Measurements from ENCODE around the gene SMARCAL1.
"Not testable (repeated sequence)": the region's sequence is repeated elsewhere in the genome, so short reads cannot be mapped to it uniquely, and the experiment has no call there.

Gene SMARCAL1

DNA sequence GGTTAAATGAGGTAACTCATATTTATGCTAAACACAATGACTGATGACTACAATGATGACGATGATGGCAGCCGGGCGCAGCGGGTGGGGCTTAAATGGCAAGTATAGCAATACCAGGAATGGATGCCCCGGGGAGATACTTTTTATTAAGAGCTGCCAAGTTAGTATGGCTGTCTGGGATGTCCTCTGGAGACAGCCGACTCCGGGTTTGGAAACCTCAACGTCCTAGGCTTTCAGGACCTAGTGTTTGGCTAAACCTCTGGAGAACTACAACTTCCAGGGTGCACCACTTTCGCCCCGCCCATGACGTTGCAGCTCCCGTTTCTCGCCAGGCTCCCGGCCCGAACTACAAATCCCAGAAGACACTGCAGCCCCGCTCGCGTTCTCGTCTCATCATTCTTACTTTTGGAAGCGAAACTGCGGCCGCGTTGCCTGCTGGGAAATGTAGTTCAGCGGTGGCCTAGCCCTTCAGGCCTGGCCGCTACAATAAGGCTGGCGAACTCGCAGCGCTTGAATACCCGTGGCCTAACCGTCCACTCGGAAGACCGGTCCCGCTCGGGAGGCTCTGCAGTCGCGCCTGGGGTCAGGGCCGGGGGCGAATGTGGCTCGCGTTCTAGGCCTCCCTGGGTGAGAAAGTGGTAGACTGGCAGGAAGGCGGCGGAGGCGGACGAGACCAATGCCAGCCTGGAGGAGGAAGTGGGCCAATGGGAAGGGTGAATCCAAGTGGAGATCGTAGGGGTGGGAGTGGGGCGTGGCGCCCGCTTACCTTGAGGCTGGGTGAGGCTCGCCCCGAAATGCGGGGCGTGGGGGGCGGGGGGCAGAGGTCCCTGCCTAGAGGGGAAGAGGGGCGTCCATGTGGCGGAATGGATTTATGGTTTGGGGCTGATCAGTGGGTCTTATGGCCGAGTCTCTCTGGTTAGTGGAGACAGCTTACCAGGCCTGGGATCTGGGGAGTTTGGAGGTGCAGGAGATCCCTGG, at the start of gene SMARCAL1:
TSS of gene SMARCAL1 (plus strand) at position 463 of the 978 bp plus-strand sequence. CDS start 2,221 bp downstream, outside the sequence.
- DNase-seq (ENCODE audit: low spot score), result peak; percentile 71

DNA sequence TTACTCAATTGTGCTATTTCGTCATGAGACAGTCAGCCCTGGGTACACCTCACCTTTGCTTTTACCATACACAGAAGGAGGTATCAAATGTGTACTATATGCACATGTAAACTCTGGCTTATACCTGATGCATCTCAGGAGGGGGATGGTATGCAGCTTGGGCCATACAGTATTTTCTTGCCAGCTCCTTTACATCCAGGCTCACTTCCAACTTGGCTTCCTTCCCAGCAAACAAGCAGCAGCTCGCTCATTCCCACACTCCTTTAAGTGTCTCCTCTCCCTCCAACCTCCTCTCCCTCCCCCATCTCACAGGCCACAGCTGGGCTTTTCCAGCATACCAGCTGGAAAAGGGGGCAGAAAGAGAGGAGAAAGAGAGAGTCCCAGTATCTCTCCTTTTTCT, 49.6 kb upstream of the SMARCAL1 start:
- DNase-seq (ENCODE audit: low spot score), result no peak

DNA sequence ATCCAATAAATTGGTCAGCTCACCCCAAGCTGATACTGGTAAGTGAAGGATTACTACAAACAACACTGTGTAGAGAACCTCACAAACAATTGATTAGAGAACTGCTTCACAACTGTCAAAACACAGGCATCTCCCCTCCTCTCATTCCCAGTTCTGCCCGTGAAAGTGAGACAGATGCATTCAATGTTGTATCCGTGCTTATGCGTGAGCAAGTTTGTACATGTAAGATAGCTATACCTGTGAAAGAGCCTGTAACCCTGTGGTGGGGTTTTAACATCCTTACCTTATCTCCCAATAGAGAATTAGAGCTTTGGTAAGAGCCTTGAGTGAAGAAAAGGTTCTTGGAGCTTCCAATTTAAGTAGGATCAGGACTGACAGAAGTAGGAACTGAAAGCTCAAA, 49.1 kb upstream of the SMARCAL1 start:
- no peak for DNase-seq (ENCODE audit: low spot score)

DNA sequence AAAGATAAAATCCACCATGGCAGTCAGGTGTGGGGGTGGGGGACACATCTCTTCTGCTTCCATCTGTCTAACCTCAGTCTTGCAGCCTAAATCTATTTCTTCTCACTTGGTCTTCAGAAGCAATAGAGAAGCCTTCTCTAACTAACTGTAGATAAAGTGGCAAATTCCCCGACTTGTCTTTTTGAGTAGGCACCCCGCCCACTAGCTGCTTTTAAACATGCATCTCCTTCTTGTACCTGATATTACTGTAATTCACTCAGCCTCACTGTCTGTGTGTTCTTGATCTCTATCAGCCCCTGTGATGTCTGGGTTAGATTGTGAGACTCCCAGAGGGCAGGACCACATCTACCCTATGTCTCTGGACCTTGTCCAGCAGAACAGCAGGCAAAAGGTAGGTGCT, 46.8 kb upstream of the SMARCAL1 start:
- DNase-seq (ENCODE audit: low spot score), result no peak

DNA sequence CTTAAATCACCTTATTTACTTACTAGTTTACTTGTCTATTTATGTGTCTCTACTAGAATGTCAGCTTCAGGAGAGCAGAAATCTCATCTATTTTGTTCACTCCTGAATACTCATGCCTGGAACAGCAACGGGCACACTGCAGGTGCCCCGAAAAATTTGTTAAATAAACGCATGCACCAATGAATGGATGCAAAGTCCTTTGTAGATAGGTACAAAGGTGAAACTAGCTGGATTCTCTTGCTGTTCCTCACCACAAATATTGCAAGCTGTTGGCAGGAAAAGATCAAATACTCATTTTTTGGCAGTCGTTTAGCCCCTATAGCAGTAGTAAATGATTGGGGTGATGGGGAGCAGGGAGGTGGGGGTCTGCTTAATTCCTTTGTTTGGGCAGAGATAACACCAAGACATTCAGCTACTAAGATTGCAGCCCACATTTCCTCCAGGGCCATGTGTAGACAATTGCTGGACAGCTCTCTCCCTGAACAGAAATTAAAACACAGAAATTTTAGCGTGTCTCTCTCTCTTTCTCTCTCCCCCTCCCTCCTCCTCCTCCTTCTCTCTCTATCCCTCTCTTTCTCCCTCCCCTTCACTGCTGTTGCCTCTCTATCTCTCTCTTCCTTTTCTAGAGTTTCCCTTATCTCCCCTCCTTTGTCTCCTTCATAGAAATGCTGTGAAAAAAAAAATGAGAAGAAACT, 45.4 kb upstream of the SMARCAL1 start:
- DNase-seq (ENCODE audit: low spot score), result no peak

DNA sequence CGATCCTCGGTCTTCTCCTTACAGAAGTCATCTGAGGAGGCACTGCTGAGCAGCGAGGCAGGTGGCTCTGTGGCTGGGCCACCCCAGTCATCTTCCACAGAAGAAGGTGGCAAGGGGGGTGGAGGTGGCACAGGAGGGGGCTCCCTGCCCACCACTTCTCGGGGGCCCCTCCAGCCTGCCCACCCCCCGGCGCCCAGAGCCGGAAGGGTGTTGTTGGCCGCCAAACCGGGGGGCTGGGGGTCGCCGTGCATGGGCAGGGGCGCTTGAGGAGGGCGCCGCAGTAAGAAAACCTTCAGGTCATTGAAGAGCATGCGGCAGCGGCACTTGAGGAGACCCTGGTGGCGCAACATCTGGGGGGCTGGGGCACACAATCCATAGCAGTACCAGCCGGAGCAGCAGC, 42.5 kb upstream of the SMARCAL1 start:
- no peak for DNase-seq (ENCODE audit: low spot score)

DNA sequence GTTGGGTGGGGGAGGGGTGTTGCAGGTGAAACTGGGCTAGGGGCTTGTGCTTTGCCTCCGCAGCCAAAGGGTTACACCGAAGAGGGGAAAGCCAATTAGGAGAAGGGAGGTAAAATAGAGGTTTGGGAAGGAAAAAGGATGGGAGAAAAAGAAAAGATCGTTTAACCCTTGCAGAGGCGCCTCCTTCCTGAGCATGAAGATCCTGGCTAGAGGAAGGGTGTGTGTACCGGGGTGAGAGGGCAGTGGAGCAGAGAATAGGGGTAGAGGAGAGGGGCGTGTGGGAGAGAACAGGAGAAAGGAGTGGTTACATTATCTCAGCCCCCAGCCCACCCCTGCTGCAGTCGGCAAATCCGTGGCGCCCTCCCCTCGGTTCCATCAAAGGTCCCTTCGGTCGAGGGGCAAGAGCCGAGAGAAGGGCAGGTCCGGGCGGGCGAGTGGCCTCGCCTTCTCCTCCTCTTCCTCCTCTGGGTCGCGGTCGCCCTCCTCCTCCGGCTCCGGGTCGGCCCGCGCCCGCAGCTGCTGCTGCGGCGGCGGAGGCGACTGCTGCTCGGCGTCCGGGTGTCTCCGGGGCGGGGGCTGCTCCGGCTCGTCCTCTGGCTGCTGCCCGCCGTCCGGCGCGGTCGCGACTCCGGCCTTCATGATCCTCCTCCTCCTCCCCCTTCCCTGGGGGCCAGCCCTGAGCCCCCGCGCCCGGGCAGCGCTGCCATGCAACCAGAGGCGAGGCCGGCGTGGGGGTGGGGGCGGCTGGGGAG, 41.1 kb upstream of the SMARCAL1 start:
- no peak for DNase-seq (ENCODE audit: low spot score)

DNA sequence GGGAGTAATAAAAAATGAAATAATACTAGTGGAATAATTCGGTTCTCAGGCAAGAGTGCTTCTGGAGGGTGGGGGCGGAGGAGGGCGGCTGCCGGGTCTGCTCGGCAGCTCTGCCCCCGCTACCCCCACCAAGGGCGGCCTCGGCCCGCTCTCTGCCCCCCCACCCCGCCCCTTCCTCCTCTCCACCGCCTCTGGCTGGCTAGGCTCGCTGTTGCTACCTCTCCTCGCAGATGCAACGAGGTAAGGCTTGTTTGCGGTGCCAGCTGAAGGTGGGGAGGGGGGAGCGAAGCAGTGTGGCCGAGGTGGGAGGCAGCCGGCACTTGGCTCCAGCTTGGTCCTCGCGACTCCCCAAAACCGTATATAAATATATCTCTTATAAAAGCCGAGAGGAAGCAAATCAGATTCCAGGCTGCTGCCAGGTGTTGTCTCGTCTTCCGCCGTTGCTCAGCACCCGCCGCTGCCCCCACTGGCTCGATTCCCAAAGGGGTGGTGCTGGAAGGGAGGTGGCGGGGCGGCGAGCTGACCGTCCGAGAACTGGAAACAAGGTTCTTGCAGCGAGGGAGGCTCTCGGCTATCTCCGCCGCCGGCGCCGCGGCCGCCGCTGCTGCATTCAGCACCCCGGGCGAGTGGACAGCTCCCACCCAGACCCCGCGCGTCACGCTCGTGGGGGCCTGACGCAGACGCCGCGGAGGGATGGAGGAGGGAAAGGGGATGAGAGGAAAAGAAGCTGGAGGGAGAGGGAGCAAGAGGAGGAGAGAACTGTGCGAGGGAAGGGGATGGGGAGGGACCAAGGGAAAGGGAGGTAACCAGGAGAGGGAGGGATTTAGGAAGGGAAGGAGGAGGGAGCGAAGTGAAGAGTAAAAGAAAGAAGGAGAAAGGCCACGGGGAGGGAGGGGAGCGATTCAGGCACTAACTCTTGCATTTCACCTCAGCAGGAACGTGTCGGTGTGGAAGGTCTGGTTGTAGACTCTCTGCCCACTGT, 40.3 kb upstream of the SMARCAL1 start, which contains the start of gene MARCHF4:
TSS of gene MARCHF4 (minus strand) at position 763 of the 982 bp plus-strand sequence. CDS start 2,223 bp downstream, outside the sequence.
- DNase-seq (ENCODE audit: low spot score), result peak; percentile 65

DNA sequence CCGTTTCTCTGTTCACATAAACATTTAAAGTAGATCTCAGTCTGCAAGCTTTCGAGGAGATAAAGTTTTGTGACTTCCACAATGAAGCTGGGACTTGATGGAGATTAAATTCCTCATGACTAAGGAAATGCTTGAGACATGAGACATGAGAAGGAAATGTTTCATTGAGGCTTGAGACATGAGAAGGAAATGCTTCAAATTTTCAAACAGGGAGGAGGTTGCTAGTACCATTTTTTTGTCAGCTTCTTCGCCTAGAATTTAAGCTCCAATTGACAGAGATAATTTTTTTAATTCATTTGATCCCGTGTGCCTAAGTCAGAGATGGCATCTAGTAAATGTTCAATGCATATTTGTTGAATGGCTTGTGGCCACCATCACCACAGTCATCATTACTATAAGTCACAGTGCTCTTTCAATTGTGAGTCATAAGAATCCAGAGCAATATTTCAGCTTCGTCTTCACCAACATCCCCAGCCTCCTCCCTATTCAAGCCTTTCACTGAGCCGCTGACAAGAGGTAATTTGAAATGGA, 39.5 kb upstream of the SMARCAL1 start:
- no peak for DNase-seq (ENCODE audit: low spot score)

DNA sequence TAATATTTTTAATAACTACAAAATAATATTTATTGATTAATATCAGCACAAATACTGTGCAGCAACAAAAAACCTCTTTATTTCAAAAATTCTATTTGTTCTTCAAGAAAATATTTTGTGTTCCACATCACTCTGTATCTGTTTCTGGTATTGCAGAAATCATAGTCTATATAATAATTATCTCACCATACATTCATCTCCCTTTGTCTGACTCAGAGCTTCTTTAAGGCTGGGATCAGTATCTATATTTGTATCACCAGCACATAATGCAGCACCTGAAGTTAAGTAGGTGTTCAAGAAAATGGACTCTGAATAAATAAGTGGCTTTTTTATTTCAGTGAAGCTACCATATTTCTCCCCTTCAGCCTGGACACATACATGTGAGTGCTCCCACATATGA, 38.4 kb upstream of the SMARCAL1 start:
- DNase-seq (ENCODE audit: low spot score), result no peak

DNA sequence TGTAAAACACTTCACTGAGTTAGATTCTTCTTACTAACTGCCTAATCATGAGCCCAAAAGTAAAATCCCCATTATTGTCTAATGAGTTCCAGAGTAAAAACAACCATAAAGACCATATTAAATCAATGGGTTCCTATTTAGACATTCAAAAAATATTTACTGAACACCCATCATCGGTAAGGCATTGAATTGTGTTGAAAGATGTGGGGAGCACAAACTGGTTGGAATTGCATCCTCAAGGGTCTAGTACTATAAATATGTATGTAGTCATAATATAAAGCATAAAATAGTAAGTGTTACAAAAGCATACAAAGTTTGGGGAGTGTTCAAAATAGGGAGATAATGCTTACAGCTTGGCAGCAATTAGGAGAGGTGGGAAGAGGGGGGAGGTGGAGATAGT, 37.0 kb upstream of the SMARCAL1 start:
- DNase-seq (ENCODE audit: low spot score), result no peak

DNA sequence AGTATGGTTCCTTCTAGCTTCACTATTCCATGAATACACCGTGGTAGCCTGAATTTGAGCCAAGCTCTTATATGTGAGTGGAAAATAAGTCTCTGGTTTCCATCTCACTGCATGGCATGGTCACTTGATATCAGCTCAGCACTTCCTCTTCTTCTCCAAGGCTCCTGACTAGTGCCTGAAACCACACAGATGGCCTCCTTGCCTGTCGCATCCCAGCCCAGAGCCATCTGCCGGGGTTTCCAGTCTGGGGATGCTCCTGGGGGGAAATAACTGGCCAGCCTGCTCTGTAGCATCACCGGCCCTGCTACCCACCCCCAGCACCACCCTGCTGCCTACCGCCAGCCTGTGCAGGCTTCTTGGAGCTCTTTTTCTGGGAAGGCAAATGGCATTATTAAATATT, 32.3 kb upstream of the SMARCAL1 start:
- DNase-seq (ENCODE audit: low spot score), result no peak

DNA sequence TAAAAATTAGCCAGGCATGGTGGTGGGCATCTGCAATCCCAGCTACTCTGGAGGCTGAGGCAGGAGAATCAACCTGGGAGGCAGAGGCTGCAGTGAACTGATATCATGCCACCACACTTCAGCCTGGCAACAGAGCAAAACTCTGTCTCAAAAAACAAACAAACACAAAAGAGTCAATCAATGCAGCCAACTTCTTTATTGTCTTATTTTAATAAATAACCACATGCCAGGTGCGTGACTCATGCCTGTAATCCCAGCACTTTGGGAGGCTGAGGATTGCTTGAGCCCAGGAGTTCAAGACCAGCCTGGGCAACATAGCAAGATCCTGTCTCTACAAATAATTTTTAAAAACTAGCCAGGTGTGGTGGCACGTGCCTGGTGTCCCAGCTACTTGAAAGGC, 27.9 kb upstream of the SMARCAL1 start:
- DNase-seq (ENCODE audit: low spot score), result not testable (repeated sequence)

DNA sequence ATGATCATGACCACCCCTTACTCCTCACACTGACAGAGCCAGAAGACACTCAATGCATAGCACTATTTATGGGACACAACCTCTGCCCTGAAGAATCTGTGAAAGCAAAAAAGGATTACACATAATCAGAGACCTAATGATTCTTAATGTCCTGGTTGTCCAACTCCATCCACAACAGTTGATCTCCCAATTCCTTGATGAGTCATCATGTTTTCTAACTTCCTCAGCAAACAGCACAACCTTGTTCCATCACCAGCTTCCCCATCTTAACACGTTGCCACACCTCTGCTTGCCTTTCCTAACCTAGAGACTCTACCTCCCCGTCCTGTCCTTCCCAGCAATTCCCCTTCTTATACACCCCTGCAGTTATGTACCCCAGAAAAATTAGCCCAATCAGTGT, 26.8 kb upstream of the SMARCAL1 start:
- DNase-seq (ENCODE audit: low spot score), result no peak

DNA sequence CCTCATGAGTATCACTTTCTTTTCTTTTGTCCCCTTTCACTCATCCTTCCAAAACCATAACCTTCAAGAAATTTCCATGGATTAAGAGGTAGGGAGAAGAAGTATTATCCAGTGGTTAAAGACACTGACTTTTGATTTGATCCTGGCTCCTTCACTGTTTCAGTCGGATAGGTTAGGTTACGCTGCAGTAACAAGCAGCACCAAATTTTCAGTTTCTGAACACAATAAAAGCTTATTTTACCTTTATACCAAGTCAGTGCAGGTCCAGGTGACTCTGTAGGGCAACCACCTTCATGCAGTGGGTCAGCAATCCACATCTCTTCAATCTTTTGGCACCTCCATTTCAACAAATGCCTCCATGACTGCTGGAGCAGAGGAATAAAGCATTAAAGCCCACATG, 25.0 kb upstream of the SMARCAL1 start:
- no peak for DNase-seq (ENCODE audit: low spot score)

DNA sequence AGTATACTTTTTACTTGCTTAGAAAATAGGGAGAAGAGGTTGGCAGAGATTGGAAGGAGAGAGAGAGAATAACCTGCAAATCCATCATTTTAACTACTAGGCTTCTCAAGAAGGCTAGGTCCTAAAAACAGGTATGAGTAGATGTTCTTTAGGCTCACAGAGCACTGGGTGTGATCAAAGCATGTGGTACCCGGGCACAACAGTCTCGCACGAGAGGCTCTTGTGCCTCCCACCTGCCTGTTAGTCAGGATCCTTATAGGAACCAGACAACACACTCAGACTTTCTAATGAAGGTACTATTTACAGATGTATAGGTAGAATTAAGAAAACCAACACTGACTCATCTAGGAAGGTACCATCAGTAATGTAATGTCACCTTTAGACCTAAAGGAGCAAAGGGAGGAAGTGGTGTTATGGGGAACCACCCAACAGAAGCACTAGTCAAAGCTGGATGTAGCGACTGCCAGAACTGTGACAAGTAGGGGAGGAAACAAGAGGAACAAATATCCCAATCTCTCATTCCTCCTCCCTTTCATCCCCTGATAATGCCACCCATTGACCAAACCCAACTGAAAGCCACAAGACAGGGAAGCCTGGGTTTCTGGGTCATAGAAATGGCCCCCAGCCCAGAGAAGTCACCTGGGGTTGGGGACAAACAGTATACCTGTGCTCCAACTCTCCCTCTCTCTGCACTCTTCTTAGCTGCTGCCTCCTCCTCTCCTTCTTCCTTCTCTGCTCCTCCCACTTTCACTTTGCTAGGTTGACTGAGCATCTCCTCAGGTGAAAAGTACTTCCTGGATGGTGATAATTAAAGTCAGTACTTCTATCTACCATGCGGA, 24.0 kb upstream of the SMARCAL1 start:
- DNase-seq (ENCODE audit: low spot score), result no peak

DNA sequence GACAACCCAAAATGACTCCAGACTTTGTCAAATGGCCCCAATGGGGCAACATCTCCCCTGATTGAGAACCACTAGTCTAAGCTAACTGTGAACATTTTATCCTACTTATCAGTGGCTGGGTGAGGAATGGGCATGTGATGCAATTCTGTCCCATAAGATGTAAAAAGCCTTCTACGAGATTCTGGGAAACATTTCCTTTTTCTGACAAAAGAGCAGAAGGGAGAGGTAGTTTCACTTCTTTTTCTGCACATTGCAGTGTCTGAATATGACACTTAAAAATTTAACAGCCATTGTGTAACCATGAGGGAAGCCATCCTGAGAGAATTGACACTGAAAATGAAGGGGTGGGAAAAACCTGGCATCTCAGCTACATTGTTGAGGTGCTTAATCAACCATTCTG, 22.7 kb upstream of the SMARCAL1 start:
- DNase-seq (ENCODE audit: low spot score), result no peak

DNA sequence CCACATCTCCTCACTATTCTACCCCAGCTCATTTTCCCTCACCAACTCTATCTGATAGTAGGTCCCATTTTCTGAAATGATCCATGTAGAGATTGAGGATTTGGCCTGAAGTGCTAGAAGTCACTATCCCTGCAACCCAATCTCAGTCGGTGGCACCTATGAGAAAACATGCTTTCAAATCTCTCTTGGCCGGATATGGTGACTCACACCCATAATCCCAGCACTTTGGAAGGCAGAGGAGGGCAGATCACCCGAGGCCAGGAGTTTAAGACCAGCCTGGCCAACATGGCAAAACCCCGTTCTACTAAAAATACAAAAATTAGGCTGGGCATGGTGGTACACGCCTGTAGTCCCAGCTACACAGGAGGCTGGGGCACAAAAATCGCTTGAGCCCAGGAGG, 20.9 kb upstream of the SMARCAL1 start:
- DNase-seq (ENCODE audit: low spot score), result no peak

DNA sequence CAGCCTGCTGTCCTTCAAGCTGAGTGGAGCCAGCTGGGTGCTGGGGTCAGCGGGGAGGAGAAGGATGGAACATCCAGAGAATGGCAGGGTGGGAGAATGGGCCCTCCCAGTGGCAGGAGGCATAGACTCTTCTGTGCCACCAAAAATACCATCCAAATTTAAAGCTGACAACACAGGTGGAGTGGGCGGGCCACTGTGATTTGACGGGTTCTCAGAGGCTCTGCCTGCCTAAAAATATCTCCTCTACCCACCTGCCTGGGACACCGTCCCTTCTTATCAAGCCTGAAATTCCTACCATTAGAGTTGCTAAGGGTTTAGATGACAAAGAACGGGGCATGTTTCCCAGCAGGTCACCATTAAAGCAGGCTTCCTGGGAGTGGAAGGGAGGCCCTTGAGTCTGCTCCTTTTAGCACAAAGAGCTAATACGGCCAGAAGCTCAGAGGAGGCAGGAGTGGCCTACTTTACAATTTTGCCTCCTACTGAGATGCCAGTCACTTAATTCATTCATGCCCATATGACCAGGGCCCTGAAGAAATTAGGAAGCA, 20.2 kb upstream of the SMARCAL1 start:
- no peak for DNase-seq (ENCODE audit: low spot score)
